WTC11 (cell line): ENCODE data around the gene NUP210L. TPM values are rescaled to one million over a fixed set of nuclear protein-coding genes. Genes with fewer than 3 reads are reported as not detected.

Experiments
- ATAC-seq: fragments of 200-7000 bp; cut with Tn5 transposase; 2 replicates; pipeline ENCODE4 v1.10.0; 2021; ENCODE audit warnings: mild to moderate bottlenecking, moderate library complexity
- CTCF ChIA-PET: fragments of 300-600 bp; sonication (Branson Sonifier 250); formaldehyde crosslinking; loops from one replicate; lab custom pipeline; 2021; ENCODE audit warnings: antibody characterized with exemption; lab: Charles Lee
- POLR2A ChIA-PET: fragments of 350-600 bp; sonication (Branson Sonifier 250); formaldehyde crosslinking; loops from one replicate; lab custom pipeline; 2021; ENCODE audit warnings: antibody characterized with exemption; lab: Charles Lee
- DNase-seq: peaks from one replicate; pipeline ENCODE4 v3.0.0; 2021; ENCODE audit warnings: low spot score
- H3K27ac Mint-ChIP-seq: 2 replicates; pipeline ENCODE4 v1.8.0; 2021; ENCODE audit warnings: mixed read lengths
- H3K27me3 Mint-ChIP-seq: 2 replicates; pipeline ENCODE4 v1.8.0; 2021; ENCODE audit warnings: low read depth, mild to moderate bottlenecking, moderate library complexity, mixed read lengths
- H3K36me3 Mint-ChIP-seq: 2 replicates; pipeline ENCODE4 v1.8.0; 2021; ENCODE audit warnings: mixed read lengths
- H3K4me1 Mint-ChIP-seq: 2 replicates; pipeline ENCODE4 v1.8.0; 2022; ENCODE audit warnings: mixed read lengths
- H3K4me3 Mint-ChIP-seq: 2 replicates; pipeline ENCODE4 v1.8.0; 2021; ENCODE audit warnings: mild to moderate bottlenecking, moderate library complexity, mixed read lengths
- H3K9me3 Mint-ChIP-seq: 2 replicates; pipeline ENCODE4 v1.8.0; 2021; ENCODE audit warnings: mixed read lengths
- ATF1 ChIP-seq: sonication (generic); formaldehyde crosslinking; IDR thresholded peaks from 2 replicates; pipeline ENCODE4 v1.8.1; 2023; ENCODE audit warnings: mild to moderate bottlenecking, moderate library complexity, missing genetic modification reagents
- CREM ChIP-seq: sonication (generic); formaldehyde crosslinking; IDR thresholded peaks from 2 replicates; pipeline ENCODE4 v1.8.1; 2022; ENCODE audit warnings: mild to moderate bottlenecking, missing genetic modification reagents, moderate library complexity
- EMX1 ChIP-seq: fragments of 250-450 bp; sonication (Bioruptor Pico); IDR thresholded peaks from 2 replicates; pipeline ENCODE4 v1.8.0; 2021; ENCODE audit warnings: mild to moderate bottlenecking
- ESRRA ChIP-seq: sonication (generic); formaldehyde crosslinking; IDR thresholded peaks from 2 replicates; pipeline ENCODE4 v1.8.1; 2022; ENCODE audit warnings: mild to moderate bottlenecking, missing genetic modification reagents, borderline replicate concordance
- FOXK1 ChIP-seq: sonication (generic); formaldehyde crosslinking; IDR thresholded peaks from 2 replicates; pipeline ENCODE4 v1.8.0; 2022; ENCODE audit warnings: mild to moderate bottlenecking, moderate library complexity, missing genetic modification reagents
- GRHL2 ChIP-seq: fragments of 250-450 bp; sonication (Bioruptor Pico); IDR thresholded peaks from 2 replicates; pipeline ENCODE4 v1.8.0; 2022; ENCODE audit warnings: mild to moderate bottlenecking, moderate library complexity; ENCODE audit not compliant: insufficient replicate concordance, severe bottlenecking
- HMGA2 ChIP-seq: fragments of 250-450 bp; sonication (Bioruptor Pico); IDR thresholded peaks from 2 replicates; pipeline ENCODE4 v1.4.0; 2021; ENCODE audit warnings: mild to moderate bottlenecking, moderate library complexity
- JAZF1 ChIP-seq: fragments of 250-450 bp; sonication (Bioruptor Pico); IDR thresholded peaks from 2 replicates; pipeline ENCODE4 v1.9.0; 2021; ENCODE audit warnings: moderate library complexity, mild to moderate bottlenecking, inconsistent platforms
- KAT7 ChIP-seq: sonication (generic); formaldehyde crosslinking; IDR thresholded peaks from 2 replicates; pipeline ENCODE4 v1.8.1; 2023; ENCODE audit warnings: missing genetic modification reagents, mild to moderate bottlenecking, borderline replicate concordance
- MXD4 ChIP-seq: fragments of 250-450 bp; sonication (Bioruptor Pico); IDR thresholded peaks from 2 replicates; pipeline ENCODE4 v1.8.0; 2021; ENCODE audit warnings: mild to moderate bottlenecking, moderate library complexity, borderline replicate concordance
- NR3C1 ChIP-seq: sonication (generic); formaldehyde crosslinking; conservative IDR thresholded peaks from 2 replicates; pipeline ENCODE4 v1.8.1; 2023; ENCODE audit warnings: low read depth, mild to moderate bottlenecking, missing genetic modification reagents
- OVOL2 ChIP-seq: fragments of 250-450 bp; sonication (Bioruptor Pico); IDR thresholded peaks from 2 replicates; pipeline ENCODE4 v1.9.0; 2021; ENCODE audit warnings: mild to moderate bottlenecking, borderline replicate concordance
- SMAD3 ChIP-seq: sonication (generic); formaldehyde crosslinking; IDR thresholded peaks from 2 replicates; pipeline ENCODE4 v1.8.0; 2022; ENCODE audit warnings: missing genetic modification reagents, mild to moderate bottlenecking, borderline replicate concordance
- TCF7 ChIP-seq: sonication (generic); formaldehyde crosslinking; IDR thresholded peaks from 2 replicates; pipeline ENCODE4 v1.8.0; 2022; ENCODE audit warnings: mild to moderate bottlenecking, low read depth, missing genetic modification reagents, moderate library complexity
- TEAD4 ChIP-seq: sonication (generic); formaldehyde crosslinking; IDR thresholded peaks from 2 replicates; pipeline ENCODE4 v1.8.0; 2022; ENCODE audit warnings: mild to moderate bottlenecking, missing genetic modification reagents
- ZNF121 ChIP-seq: sonication (generic); formaldehyde crosslinking; IDR thresholded peaks from 2 replicates; pipeline ENCODE4 v1.8.0; 2023; ENCODE audit warnings: missing genetic modification reagents
- ZNF219 ChIP-seq: sonication (generic); formaldehyde crosslinking; IDR thresholded peaks from 2 replicates; pipeline ENCODE4 v1.8.0; 2023; ENCODE audit warnings: missing genetic modification reagents, mild to moderate bottlenecking, borderline replicate concordance
- ZNF671 ChIP-seq: fragments of 250-450 bp; sonication (Bioruptor Pico); IDR thresholded peaks from 2 replicates; pipeline ENCODE4 v1.8.0; 2021; ENCODE audit warnings: mild to moderate bottlenecking
- total RNA-seq: library from RNA; stranded (reverse); gene quantifications from 3 replicates; pipeline ENCODE4 v1.2.3, GENCODE V29; 2021
- TF ChIP-seq, protein P1 (sequence below): sonication (generic); formaldehyde crosslinking; IDR thresholded peaks from 2 replicates; pipeline ENCODE4 v1.8.0; 2022; ENCODE audit warnings: mild to moderate bottlenecking, missing genetic modification reagents
- TF ChIP-seq, protein P2 (sequence below): fragments of 250-450 bp; sonication (Bioruptor Pico); IDR thresholded peaks from 2 replicates; pipeline ENCODE4 v1.9.0; 2021; ENCODE audit warnings: moderate library complexity, mild to moderate bottlenecking, inconsistent platforms, borderline replicate concordance
- TF ChIP-seq, protein P3 (sequence below): sonication (generic); formaldehyde crosslinking; IDR thresholded peaks from 2 replicates; pipeline ENCODE4 v1.8.1; 2023; ENCODE audit warnings: mild to moderate bottlenecking, missing genetic modification reagents
- TF ChIP-seq, protein P4 (sequence below): sonication (generic); formaldehyde crosslinking; IDR thresholded peaks from 2 replicates; pipeline ENCODE4 v1.8.0; 2022; ENCODE audit warnings: mild to moderate bottlenecking, missing genetic modification reagents
- TF ChIP-seq, protein P5 (sequence below): sonication (generic); formaldehyde crosslinking; conservative IDR thresholded peaks from 2 replicates; pipeline ENCODE4 v1.8.1; 2023; ENCODE audit warnings: mild to moderate bottlenecking, low read depth, missing genetic modification reagents, moderate library complexity
- TF ChIP-seq, protein P6 (sequence below): sonication (generic); formaldehyde crosslinking; IDR thresholded peaks from 2 replicates; pipeline ENCODE4 v1.8.1; 2023; ENCODE audit warnings: mild to moderate bottlenecking, missing genetic modification reagents, borderline replicate concordance
- TF ChIP-seq, protein P7 (sequence below): sonication (generic); formaldehyde crosslinking; IDR thresholded peaks from 2 replicates; pipeline ENCODE4 v1.8.0; 2022; ENCODE audit warnings: mild to moderate bottlenecking, missing genetic modification reagents

NUP210L gene
- total RNA-seq, 1 experiment from 2014 or later = 0.02 TPM

DNA sequence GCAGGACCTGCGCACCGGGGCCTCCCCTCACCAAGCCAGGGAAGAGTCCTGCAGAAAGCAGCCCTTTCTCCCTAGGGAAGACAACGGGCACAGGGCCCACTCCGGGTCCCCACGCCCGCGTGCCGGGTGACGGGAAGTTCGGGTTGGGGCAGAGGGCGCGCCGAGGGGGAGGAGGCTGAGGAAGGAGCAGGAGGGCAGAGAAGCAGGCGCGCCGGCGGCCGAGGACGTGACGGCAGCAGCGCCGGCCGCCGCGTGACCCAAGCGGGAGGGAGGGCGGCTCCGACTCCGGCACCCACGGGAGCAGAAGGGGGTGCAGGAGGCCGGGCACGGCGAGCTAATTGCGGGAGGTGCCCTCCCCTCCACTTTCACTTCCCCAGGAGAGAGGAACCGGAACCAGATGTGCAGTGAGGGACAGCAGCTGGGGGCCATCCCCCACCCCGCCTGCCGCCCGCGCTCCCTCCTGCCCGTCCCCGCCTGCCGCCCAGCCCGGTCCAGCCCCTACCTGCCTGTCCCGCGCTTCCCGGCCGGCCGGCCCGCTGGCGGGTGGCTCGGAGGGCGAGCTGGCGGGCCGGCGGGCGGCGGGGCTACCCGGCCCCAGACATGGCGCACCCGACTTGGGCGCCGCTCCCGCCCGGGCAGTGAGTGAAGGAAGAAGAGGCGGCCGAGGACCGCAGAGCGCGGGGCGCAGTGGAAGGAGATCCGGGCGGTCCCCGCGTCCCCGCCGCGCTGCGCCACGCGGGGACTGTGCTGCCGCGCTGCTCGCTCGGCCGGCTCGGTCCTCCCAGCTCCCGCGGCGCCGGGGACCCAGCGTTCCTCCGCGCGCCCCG, 208.9 kb downstream of the NUP210L start:
- Mint-ChIP-seq H3K36me3 (peaks cover 25% of the 10 kb centered on the region), H3K27ac (no peak overlapping the region)
- POLR2A ChIA-PET = interaction anchor here (0.5 to 2.3 kb wide), 14 partner anchors 8 to 48 kb away, joined by 3 to 21 read pairs (median 4); partner anchors contain the start of genes CREB3L4, CRTC2, GATAD2B and RAB13
- TF ChIP-seq ZNF121 (CRISPR knock-in tag) = no peak
- no peak for TF ChIP-seq ZNF671
- TF ChIP-seq, protein P1, sequence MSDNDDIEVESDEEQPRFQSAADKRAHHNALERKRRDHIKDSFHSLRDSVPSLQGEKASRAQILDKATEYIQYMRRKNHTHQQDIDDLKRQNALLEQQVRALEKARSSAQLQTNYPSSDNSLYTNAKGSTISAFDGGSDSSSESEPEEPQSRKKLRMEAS (CRISPR knock-in tag) = peak; percentile 47; the same call in 1 of the 2 replicates
- TF ChIP-seq SMAD3 (CRISPR knock-in tag) = no peak
- no peak for TF ChIP-seq NR3C1
- no peak for TF ChIP-seq HMGA2 (CRISPR knock-in tag)
- TF ChIP-seq, protein P2, sequence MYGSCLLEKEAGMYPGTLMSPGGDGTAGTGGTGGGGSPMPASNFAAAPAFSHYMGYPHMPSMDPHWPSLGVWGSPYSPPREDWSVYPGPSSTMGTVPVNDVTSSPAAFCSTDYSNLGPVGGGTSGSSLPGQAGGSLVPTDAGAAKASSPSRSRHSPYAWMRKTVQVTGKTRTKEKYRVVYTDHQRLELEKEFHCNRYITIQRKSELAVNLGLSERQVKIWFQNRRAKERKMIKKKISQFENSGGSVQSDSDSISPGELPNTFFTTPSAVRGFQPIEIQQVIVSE = no peak
- TF ChIP-seq ESRRA (CRISPR knock-in tag) = no peak
- TF ChIP-seq, protein P3, sequence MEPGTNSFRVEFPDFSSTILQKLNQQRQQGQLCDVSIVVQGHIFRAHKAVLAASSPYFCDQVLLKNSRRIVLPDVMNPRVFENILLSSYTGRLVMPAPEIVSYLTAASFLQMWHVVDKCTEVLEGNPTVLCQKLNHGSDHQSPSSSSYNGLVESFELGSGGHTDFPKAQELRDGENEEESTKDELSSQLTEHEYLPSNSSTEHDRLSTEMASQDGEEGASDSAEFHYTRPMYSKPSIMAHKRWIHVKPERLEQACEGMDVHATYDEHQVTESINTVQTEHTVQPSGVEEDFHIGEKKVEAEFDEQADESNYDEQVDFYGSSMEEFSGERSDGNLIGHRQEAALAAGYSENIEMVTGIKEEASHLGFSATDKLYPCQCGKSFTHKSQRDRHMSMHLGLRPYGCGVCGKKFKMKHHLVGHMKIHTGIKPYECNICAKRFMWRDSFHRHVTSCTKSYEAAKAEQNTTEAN = 0 out of 2 replicates have a peak, but pooled peaks have one; percentile 22
- no peak for TF ChIP-seq ATF1 (CRISPR knock-in tag)
- TF ChIP-seq EMX1 (CRISPR knock-in tag) = no peak
- TF ChIP-seq TCF7 (CRISPR knock-in tag) = no peak; the same call in 1 of the 2 replicates
- TF ChIP-seq, protein P4, sequence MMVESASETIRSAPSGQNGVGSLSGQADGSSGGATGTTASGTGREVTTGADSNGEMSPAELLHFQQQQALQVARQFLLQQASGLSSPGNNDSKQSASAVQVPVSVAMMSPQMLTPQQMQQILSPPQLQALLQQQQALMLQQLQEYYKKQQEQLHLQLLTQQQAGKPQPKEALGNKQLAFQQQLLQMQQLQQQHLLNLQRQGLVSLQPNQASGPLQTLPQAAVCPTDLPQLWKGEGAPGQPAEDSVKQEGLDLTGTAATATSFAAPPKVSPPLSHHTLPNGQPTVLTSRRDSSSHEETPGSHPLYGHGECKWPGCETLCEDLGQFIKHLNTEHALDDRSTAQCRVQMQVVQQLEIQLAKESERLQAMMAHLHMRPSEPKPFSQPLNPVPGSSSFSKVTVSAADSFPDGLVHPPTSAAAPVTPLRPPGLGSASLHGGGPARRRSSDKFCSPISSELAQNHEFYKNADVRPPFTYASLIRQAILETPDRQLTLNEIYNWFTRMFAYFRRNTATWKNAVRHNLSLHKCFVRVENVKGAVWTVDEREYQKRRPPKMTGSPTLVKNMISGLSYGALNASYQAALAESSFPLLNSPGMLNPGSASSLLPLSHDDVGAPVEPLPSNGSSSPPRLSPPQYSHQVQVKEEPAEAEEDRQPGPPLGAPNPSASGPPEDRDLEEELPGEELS (CRISPR knock-in tag) = 0 out of 2 replicates have a peak, but pooled peaks have one; percentile 25
- TF ChIP-seq ZNF219 (CRISPR knock-in tag) = 0 out of 2 replicates have a peak, but pooled peaks have one; percentile 61
- no peak for TF ChIP-seq GRHL2 (CRISPR knock-in tag)
- TF ChIP-seq KAT7 = peak; percentile 34; the same call in 1 of the 2 replicates
- TF ChIP-seq, protein P5, sequence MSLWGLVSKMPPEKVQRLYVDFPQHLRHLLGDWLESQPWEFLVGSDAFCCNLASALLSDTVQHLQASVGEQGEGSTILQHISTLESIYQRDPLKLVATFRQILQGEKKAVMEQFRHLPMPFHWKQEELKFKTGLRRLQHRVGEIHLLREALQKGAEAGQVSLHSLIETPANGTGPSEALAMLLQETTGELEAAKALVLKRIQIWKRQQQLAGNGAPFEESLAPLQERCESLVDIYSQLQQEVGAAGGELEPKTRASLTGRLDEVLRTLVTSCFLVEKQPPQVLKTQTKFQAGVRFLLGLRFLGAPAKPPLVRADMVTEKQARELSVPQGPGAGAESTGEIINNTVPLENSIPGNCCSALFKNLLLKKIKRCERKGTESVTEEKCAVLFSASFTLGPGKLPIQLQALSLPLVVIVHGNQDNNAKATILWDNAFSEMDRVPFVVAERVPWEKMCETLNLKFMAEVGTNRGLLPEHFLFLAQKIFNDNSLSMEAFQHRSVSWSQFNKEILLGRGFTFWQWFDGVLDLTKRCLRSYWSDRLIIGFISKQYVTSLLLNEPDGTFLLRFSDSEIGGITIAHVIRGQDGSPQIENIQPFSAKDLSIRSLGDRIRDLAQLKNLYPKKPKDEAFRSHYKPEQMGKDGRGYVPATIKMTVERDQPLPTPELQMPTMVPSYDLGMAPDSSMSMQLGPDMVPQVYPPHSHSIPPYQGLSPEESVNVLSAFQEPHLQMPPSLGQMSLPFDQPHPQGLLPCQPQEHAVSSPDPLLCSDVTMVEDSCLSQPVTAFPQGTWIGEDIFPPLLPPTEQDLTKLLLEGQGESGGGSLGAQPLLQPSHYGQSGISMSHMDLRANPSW (CRISPR knock-in tag) = no peak
- TF ChIP-seq, protein P6, sequence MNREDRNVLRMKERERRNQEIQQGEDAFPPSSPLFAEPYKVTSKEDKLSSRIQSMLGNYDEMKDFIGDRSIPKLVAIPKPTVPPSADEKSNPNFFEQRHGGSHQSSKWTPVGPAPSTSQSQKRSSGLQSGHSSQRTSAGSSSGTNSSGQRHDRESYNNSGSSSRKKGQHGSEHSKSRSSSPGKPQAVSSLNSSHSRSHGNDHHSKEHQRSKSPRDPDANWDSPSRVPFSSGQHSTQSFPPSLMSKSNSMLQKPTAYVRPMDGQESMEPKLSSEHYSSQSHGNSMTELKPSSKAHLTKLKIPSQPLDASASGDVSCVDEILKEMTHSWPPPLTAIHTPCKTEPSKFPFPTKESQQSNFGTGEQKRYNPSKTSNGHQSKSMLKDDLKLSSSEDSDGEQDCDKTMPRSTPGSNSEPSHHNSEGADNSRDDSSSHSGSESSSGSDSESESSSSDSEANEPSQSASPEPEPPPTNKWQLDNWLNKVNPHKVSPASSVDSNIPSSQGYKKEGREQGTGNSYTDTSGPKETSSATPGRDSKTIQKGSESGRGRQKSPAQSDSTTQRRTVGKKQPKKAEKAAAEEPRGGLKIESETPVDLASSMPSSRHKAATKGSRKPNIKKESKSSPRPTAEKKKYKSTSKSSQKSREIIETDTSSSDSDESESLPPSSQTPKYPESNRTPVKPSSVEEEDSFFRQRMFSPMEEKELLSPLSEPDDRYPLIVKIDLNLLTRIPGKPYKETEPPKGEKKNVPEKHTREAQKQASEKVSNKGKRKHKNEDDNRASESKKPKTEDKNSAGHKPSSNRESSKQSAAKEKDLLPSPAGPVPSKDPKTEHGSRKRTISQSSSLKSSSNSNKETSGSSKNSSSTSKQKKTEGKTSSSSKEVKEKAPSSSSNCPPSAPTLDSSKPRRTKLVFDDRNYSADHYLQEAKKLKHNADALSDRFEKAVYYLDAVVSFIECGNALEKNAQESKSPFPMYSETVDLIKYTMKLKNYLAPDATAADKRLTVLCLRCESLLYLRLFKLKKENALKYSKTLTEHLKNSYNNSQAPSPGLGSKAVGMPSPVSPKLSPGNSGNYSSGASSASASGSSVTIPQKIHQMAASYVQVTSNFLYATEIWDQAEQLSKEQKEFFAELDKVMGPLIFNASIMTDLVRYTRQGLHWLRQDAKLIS (CRISPR knock-in tag) = 0 out of 2 replicates have a peak, but pooled peaks have one; percentile 57
- TF ChIP-seq FOXK1 (CRISPR knock-in tag) = no peak; the same call in 1 of the 2 replicates
- no peak for TF ChIP-seq TEAD4 (CRISPR knock-in tag)
- TF ChIP-seq, protein P7, sequence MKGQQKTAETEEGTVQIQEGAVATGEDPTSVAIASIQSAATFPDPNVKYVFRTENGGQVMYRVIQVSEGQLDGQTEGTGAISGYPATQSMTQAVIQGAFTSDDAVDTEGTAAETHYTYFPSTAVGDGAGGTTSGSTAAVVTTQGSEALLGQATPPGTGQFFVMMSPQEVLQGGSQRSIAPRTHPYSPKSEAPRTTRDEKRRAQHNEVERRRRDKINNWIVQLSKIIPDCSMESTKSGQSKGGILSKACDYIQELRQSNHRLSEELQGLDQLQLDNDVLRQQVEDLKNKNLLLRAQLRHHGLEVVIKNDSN (CRISPR knock-in tag) = peak; percentile 64; the same call in 1 of the 2 replicates
- TF ChIP-seq CREM (CRISPR knock-in tag) = no peak
- no peak for TF ChIP-seq OVOL2 (CRISPR knock-in tag)
- TF ChIP-seq MXD4 (CRISPR knock-in tag) = no peak
- TF ChIP-seq JAZF1 = no peak

More for the DNA sequence above, 208.9 kb downstream of the NUP210L start:
- H3K4me1 Mint-ChIP-seq = peaks cover 13% of the 10 kb centered on the region
- H3K27me3 Mint-ChIP-seq = no peaks in the 10 kb centered on the region
- no peaks in the 10 kb centered on the region for H3K9me3 Mint-ChIP-seq
- DNase-seq = peak; percentile 54
- CTCF ChIA-PET = interaction anchor here (0.7 to 2.8 kb wide), 31 partner anchors 9 to 469 kb away, joined by 3 to 27 read pairs (median 4); partner anchors contain the start of genes CHTOP, CREB3L4, CRTC2 and GATAD2B
- ATAC-seq = peak; percentile 31
- peak overlapping the region; percentile 81 for H3K4me3 Mint-ChIP-seq
